ENCODE results near the gene CDHR5. TPM values are rescaled to one million over a fixed set of nuclear protein-coding genes. Genes with fewer than 3 reads are reported as not detected.

CDHR5 gene
- total RNA-seq, 1 donor from 2014 or later = not detected

GRCh38 chr11:665704-666281, 41.0 kb upstream of the CDHR5 start:
- H3K36me3 Mint-ChIP-seq = peaks cover 21% of the 10 kb centered on the region
- H3K4me3 Mint-ChIP-seq = no peak overlapping the region
- Histone ChIP-seq H4K20me1 (ENCODE audit: low read depth) (peaks cover 10% of the 10 kb centered on the region), H3K79me2 (ENCODE audit: low read depth) (no peaks in the 10 kb centered on the region), H3K4me2 (no peak overlapping the region), H3K4me1 (no peaks in the 10 kb centered on the region), H3F3A (ENCODE audit: low read depth) (no peaks in the 10 kb centered on the region), H3K27me3 (no peaks in the 10 kb centered on the region), H3K9ac (no peak overlapping the region), H3K36me3 (no peaks in the 10 kb centered on the region), H3K4me3 (no peak overlapping the region), H2AFZ (replicated peaks) (no peak overlapping the region), H3K9me3 (ENCODE audit: low read depth) (no peaks in the 10 kb centered on the region), H3K27ac (no peak overlapping the region)
- H3K27me3 Mint-ChIP-seq (ENCODE audit: insufficient read depth, low read depth) = peaks cover 9% of the 10 kb centered on the region
- peak overlapping the region; percentile 76 for H3K27ac Mint-ChIP-seq
- TF ChIP-seq CTCF (IDR thresholded peaks at IDR 0.05) (no peak), EZH2phosphoT487 (IDR thresholded peaks at IDR 0.05) (no peak), EZH2 (IDR thresholded peaks at IDR 0.05) (no peak)
- no peaks in the 10 kb centered on the region for H3K9me3 Mint-ChIP-seq
- no peak for DNase-seq (ENCODE audit: low spot score)
- no peaks in the 10 kb centered on the region for H3K4me1 Mint-ChIP-seq

GRCh38 chr11:665062-665703, 40.4 kb upstream of the CDHR5 start:
- Histone ChIP-seq H3K9me3 (ENCODE audit: low read depth) (no peaks in the 10 kb centered on the region), H3K4me2 (no peak overlapping the region), H3K36me3 (no peaks in the 10 kb centered on the region), H3K27ac (no peak overlapping the region), H3K4me3 (no peak overlapping the region), H3K9ac (no peak overlapping the region), H2AFZ (replicated peaks) (no peak overlapping the region), H3K4me1 (no peaks in the 10 kb centered on the region), H4K20me1 (ENCODE audit: low read depth) (peaks cover 10% of the 10 kb centered on the region), H3K27me3 (no peaks in the 10 kb centered on the region), H3F3A (ENCODE audit: low read depth) (no peaks in the 10 kb centered on the region), H3K79me2 (ENCODE audit: low read depth) (no peaks in the 10 kb centered on the region)
- Mint-ChIP-seq H3K9me3 (no peaks in the 10 kb centered on the region), H3K4me1 (no peaks in the 10 kb centered on the region), H3K27ac (peak overlapping the region; percentile 76), H3K36me3 (peaks cover 21% of the 10 kb centered on the region), H3K27me3 (ENCODE audit: insufficient read depth, low read depth) (peaks cover 9% of the 10 kb centered on the region), H3K4me3 (no peak overlapping the region)
- no peak for TF ChIP-seq EZH2 (IDR thresholded peaks at IDR 0.05)
- TF ChIP-seq EZH2phosphoT487 (IDR thresholded peaks at IDR 0.05) = no peak
- TF ChIP-seq CTCF (IDR thresholded peaks at IDR 0.05) = no peak
- DNase-seq (ENCODE audit: low spot score) = no peak

- no peak overlapping the region for H3K4me3 Mint-ChIP-seq
- Histone ChIP-seq H3K79me2 (ENCODE audit: low read depth) (no peaks in the 10 kb centered on the region), H4K20me1 (ENCODE audit: low read depth) (peaks cover 10% of the 10 kb centered on the region), H3K4me3 (no peak overlapping the region), H3K36me3 (no peaks in the 10 kb centered on the region), H3K4me2 (no peak overlapping the region), H3K9ac (no peak overlapping the region), H3K4me1 (no peaks in the 10 kb centered on the region), H2AFZ (replicated peaks) (no peak overlapping the region), H3K27ac (no peak overlapping the region), H3K27me3 (no peaks in the 10 kb centered on the region), H3K9me3 (ENCODE audit: low read depth) (no peaks in the 10 kb centered on the region), H3F3A (ENCODE audit: low read depth) (no peaks in the 10 kb centered on the region)
- peaks cover 19% of the 10 kb centered on the region for H3K36me3 Mint-ChIP-seq
- peaks cover 2% of the 10 kb centered on the region for H3K4me1 Mint-ChIP-seq
- no peak for TF ChIP-seq EZH2phosphoT487 (IDR thresholded peaks at IDR 0.05)
- peak; percentile 75 for TF ChIP-seq CTCF (IDR thresholded peaks at IDR 0.05)
- no peak for TF ChIP-seq EZH2 (IDR thresholded peaks at IDR 0.05)
- H3K27ac Mint-ChIP-seq = no peak overlapping the region
- H3K27me3 Mint-ChIP-seq (ENCODE audit: insufficient read depth, low read depth) = peaks cover 9% of the 10 kb centered on the region
- peak; percentile 65 for DNase-seq (ENCODE audit: low spot score)
- H3K9me3 Mint-ChIP-seq = no peaks in the 10 kb centered on the region
Observed at GRCh38 chr11:662689-663274, 38.0 kb upstream of the CDHR5 start.
